GM19240 (cell line): ENCODE data around the gene MYOZ1.
"Not testable (repeated sequence)": the region's sequence is repeated elsewhere in the genome, so short reads cannot be mapped to it uniquely, and the experiment has no call there.

Source experiments
- DNase-seq: peaks from one replicate; pipeline ENCODE4 v3.0.0; 2011; ENCODE audit warnings: low spot score; ENCODE audit not compliant: insufficient read length

The MYOZ1 gene, protein sequence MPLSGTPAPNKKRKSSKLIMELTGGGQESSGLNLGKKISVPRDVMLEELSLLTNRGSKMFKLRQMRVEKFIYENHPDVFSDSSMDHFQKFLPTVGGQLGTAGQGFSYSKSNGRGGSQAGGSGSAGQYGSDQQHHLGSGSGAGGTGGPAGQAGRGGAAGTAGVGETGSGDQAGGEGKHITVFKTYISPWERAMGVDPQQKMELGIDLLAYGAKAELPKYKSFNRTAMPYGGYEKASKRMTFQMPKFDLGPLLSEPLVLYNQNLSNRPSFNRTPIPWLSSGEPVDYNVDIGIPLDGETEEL

DNA sequence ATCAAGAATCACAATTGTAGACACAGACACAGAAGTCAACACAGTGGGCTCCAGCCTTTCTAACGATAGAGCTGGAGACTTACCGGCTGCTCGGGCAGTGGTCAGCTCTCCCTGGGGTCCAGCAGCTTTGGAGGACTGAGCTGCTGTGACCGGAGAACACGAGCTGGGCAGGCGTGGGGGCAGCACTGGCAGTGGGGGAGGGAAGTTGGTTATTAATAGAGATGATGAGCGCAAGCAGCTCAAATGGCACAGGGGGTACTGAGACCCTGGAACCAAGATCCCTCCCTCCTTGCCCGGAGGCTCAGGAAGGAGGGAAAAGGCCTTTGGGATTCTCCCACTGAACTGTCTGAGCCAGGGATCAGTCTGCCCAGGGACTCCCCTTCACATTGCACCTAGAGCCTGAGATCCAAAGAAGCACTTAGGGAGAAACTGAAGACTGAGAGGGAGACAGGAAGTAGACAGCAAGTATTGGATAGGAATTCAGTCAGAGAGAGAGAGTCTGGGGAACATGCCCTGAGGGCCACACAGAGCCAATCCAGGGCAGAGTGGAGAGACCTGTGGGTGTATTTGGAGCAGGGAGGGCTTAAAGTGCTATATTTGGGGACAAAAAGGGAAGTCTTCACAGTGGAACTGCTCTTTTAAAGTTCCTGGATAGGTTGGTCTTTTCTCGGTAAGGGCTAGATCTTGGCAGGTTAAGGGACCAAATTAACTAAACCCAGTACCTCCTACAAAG lies at the start of gene MYOZ1:
TSS of gene MYOZ1 (minus strand) at position 147 of the 733 bp plus-strand sequence. CDS start 1,457 bp downstream, outside the sequence.
- no peak for DNase-seq

DNA sequence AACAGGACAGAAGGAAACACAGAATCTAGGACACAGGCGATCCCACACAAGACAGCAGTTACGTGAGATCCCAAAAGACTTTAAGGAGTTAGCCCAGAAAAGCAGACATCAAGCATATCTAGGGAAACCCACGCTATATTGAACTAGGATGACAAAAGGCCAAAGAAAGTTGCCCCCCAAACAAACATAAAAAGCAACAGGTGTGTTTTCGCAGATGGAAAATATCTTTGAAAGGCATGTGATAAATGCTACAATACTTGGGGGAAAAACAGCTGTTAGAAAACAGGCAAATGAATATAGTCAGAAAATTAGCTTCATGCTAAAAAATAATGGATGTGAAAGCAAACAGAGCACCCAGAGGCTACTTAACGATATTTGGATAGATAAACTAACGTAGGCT lies 49.5 kb upstream of the MYOZ1 start:
- not testable (repeated sequence) for DNase-seq

GRCh38 chr10:73689596-73689995 lies 48.3 kb upstream of the MYOZ1 start:
- not testable (repeated sequence) for DNase-seq

DNA sequence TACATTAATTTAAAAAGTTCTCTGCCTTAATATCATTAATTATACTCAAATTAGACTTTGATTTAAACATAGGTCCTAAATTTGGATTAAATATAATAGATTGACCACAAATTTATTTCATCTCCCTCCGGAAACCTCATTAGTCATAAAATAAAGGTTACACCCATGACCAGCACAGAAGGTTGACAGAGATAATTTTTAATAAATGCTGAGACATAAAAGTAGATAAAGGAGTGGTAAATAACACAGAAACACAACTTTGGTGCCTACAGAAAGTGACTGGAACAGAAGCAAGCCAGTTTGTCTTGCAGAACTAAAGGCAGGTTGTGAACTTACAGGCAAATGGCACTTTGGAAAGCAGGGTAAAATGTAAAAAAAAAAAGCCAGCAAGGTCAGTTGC lies 46.4 kb upstream of the MYOZ1 start:
- not testable (repeated sequence) for DNase-seq

DNA sequence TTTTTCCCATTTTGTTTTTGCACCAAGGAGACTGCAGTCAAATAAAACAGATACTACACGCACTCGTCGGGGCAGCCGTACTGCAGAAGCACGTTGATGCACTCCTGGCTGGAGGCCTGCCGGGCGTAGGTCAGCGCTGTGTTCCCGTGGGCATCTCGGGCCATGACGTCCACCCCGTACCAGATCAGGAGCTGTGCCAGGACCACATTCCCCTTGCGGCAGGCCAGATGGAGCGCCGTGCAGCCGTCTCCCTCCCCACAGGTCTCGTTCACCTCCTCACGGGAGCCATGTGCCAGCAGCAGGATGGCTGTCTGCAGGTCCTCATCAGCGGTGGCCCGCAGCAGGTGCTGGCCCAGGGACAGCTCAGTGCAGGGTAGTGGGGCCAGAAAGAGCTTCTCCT lies 33.3 kb upstream of the MYOZ1 start:
- not testable (repeated sequence) for DNase-seq

GRCh38 chr10:73668378-73668777 lies 27.1 kb upstream of the MYOZ1 start:
- not testable (repeated sequence) for DNase-seq

DNA sequence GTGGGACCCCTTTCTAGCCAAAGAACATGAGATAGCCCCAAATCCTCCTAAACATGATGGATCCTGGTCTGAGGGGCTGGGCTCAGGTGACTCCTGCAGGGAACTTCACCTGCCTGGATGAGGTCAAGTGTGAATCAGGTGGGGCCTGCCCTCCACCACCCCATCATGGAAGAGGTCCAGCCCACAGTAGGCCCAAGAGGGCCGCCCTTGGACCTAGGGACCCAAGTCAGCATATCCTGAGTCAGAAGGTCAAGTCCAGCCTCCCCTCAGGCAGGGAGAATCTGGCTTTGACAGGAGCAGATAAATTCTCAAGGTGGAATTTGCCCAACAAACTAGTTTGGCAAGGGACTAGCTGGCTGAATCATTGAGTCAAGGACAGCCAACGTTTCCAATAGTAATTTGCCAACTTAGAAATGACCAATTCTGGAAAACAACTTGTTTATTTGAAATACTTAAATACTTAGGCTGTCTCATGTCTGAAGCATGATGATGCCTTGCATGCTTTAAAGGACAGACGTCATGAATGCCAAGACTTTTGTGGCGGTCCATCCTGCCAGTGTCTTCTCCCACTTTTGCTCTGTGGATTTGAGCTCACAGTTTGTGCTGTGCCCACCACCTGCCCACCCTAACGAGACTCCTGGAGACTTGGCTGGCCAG lies 25.0 kb upstream of the MYOZ1 start:
- not testable (repeated sequence) for DNase-seq

DNA sequence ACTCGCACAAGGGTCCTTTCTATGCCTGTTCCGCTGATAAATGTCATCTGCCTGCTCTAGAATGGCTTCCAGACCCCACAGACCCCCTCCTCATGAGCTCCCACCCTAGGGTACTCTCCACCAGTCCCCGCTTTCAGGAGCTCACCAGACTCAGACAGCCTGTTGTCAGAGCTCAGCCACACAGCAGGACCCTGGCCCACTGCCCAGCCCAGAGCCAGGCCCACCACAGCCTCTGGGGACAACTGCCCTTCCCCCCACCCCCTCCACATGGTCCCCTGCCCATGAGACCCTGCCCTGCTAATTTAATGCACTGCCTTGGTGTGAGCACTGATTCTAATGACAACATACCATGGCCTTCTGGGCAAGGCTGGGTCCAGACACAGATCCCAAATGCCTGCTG lies 24.3 kb upstream of the MYOZ1 start:
- not testable (repeated sequence) for DNase-seq

GRCh38 chr10:73664156-73665040 lies 23.1 kb upstream of the MYOZ1 start:
- not testable (repeated sequence) for DNase-seq

GRCh38 chr10:73663621-73664020 lies 22.3 kb upstream of the MYOZ1 start:
- not testable (repeated sequence) for DNase-seq

DNA sequence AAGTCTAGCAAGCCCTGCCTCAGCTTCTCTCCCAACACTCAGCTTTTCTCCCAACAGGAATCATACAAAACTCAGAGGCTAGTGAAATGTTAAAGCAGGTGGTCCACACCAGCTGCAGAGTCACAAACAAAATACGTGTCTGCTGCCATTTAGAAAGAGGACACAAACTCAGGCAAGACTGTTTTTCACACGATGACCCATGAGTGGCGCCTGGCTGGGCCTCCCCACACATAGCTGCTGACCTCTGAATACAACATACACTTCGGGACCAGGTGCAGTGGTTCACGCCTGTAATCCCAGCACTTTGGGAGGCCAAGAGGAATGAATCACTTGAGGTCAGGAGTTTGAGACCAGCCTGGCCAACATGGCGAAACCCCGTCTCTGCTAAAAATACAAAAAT lies 21.4 kb upstream of the MYOZ1 start:
- not testable (repeated sequence) for DNase-seq

DNA sequence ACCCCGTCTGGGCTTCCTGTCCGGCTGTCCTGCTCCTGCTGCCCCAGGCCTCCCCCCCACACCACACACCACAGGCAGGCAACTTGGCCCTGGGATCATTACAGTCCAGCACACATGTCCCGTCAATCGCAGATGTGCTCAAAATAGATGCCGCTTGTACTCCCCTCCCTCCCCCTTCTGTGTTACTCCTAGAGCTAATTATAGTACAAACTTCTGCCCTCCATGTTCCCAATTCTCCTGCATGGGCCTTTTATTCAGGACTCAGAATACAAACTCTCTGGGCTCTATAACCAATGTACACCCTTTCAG lies 14.7 kb upstream of the MYOZ1 start, which contains the start of gene SYNPO2L:
TSS of gene SYNPO2L (minus strand) at position 40 of the 309 bp plus-strand sequence. CDS start 107 bp downstream, outside the sequence.
- no peak for DNase-seq

DNA sequence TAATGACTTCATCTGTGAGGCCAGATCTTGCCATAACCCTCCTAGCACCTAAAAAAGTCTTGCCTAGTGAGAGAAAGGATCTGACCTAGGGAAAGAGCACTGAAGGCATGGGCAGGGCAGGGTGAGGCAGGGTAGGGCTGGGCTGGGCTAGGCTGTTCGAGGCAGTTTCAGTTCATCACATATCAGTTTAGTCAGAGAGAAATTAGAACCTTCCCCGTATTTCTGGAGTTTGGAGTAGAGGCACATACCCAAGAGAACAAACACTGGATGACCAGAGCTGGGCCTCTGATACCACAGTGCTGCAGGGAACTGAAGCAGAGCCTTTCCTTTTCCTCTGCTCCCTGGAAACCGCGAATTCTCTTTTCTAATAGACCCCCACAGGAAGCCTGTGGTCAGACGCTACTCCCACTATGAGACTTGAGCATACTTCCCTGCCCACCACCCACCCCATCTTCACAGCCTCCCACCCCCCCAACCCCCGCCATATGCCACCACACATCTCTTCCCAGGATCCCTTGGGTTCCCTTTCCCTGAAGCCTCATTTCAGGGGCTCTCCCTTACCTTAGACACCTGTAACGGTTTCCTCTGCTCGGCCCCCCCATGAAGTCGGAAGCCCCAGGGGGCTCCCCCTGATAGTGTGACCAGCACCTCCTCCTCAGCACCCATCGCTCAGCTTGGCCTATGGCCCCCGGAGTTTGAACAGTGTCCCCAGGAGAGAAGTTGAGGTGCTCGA lies 14.1 kb upstream of the MYOZ1 start:
- DNase-seq, result no peak

- DNase-seq, result no peak
These were observed 12.4 kb upstream of the MYOZ1 start for GRCh38 chr10:73653701-73654100.

- no peak for DNase-seq
These were observed 11.9 kb upstream of the MYOZ1 start for GRCh38 chr10:73653195-73653594.

DNA sequence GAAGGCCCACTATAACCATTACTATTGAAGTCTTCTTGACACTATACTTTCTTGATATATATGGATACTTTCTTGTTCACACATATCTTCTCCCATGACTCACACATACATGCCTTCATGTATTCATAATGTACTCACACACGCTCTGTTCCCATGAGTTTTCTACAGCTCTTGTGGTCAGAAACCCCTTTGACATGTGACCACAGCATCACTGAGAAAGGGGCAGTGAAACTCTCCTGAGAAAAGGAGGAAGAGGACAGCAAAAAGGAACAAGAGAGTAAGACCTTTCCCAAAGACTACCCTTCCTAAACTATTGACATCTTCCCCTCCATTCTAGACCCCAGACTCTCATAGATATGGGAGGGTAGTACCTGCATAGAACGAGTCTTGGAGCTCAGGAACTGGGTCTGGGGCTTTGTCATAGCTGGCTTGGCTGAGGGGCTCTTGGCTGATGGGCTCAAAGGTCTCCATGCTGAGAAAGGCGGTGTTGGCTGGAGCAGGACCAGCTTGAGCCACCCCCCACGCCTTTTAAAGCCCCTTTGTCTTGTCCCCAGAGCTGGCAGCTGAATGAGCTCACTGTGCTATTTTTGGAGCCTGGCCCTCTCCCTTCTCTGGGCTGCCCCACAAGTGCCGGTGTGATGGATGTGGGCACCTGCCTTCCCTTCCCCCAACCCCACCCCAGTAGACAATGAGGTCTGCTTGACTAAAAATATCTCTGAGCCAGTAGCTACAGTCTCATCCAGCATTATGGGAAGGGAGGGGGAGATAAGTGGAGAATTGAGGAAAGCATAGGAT lies 9.5 kb upstream of the MYOZ1 start:
- no peak for DNase-seq

DNA sequence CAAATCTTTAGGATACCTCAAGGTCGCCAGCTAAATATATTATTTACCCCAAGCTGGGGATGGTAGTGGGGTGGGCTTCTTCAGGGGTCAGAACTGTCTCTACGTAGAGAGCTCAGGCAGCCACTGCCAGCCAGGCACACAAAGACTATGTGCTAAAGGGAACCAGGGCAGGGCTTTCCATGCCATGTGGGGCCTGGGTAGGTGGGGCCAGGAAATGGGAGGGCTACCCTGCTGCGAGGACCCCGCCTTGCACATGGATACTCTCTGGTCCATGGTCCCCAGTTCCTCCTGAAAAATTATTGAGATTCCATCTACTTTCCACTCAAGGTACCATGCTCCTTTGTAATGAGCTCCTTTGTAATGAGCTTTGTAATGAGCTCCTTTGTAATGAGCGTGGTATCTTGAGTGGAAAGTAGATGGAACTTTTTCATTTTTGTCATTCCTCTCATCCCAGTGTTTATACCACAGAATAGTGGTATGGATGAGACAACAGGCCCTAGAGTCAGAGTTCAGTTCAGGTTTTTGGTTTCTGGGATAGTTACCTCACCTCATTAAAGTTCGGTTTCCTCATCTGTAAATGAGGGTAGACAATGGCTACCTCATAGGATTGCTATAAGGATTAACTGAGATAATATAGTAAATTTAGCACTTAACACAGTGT lies 8.7 kb upstream of the MYOZ1 start:
- DNase-seq, result no peak

DNA sequence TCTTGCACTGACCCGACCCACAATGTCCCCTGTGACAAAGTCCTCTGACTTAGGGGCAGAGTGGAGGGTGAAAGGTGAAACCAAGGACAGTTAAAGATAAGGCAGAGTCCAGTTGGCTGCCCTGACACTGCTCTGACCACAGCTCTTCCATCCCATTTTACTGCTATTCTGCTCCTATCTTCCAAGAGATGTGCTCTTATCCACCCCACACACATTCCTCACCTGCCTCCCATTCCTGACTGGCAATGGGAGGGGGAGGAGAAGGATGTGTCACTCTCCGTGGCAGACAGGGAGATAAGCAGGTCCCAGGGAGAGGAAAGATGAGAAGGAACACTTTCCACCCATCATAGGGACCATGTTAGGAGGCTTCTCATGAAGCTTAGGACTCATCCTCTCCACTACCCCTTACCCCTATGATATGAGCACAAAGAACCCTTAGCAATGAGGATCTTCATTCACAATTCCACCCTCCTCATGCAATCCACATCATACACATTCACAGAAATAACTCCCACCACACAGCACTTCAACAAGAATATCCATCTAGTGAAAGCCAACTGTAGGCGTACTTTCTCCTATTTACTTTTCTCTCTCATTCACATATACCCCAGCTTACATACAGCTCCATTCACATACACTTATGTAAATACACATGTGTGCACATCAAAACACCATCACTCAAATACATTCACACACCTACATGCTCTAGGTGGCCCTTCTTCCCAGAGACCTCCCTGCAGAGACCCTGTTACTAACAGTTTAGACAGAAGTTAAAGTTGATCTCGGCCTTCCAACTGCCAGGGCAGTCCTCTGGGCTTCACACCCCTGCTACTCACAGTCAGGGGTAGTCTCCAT lies 7.9 kb upstream of the MYOZ1 start:
- DNase-seq, result no peak
